CD4-positive, alpha-beta T cell (primary cell): ENCODE measurements around the gene SSPN. TPM values are rescaled to one million over a fixed set of nuclear protein-coding genes. Genes with fewer than 3 reads are reported as not detected.

ENCODE experiments used
- ATAC-seq: fragments of 200-7000 bp; cut with Tn5 transposase; one replicate; pipeline ENCODE4 v1.10.0; 2022; ENCODE audit warnings: mild to moderate bottlenecking; ENCODE audit not compliant: poor library complexity
- CTCF ChIA-PET: fragments of 350-600 bp; sonication (Branson Sonifier 250); formaldehyde crosslinking; loops from one replicate; lab custom pipeline; 2021; ENCODE audit warnings: antibody characterized with exemption, inconsistent platforms; lab: Charles Lee
- POLR2A ChIA-PET: fragments of 350-600 bp; sonication (Branson Sonifier 250); formaldehyde crosslinking; loops from one replicate; lab custom pipeline; 2021; ENCODE audit warnings: antibody characterized with exemption, inconsistent platforms; lab: Charles Lee
- DNase-seq, 14 experiments: peaks; one replicate each; pipeline ENCODE4 v3.0.0-alpha.2; 2013 to 2020; ENCODE audit warnings: mixed read lengths in 2 of 14
- H3K27ac ChIP-seq, 2 donors: one replicate each; pipeline versions ENCODE4 v1.5.1 to v1.7.0; 2013; ENCODE audit warnings: low read length in 2 of 2, low read depth in 1 of 2, mild to moderate bottlenecking in 1 of 2
- H3K27me3 ChIP-seq, 2 experiments: 1 replicate in 1 of 2; 2 replicates in 1 of 2; pipeline versions ENCODE4 v1.6.1 to v1.7.0; 2013; ENCODE audit warnings: low read length in 2 of 2, control low read depth in 1 of 2, mild to moderate bottlenecking in 1 of 2, moderate library complexity in 1 of 2; ENCODE audit not compliant: insufficient read depth in 2 of 2, control insufficient read depth in 1 of 2
- H3K36me3 ChIP-seq: one replicate; pipeline ENCODE4 v1.6.1; 2013; ENCODE audit warnings: low read length, control low read depth; ENCODE audit not compliant: insufficient read depth
- H3K4me1 ChIP-seq: one replicate; pipeline ENCODE4 v1.6.1; 2013; ENCODE audit warnings: low read length, control low read depth; ENCODE audit not compliant: insufficient read depth
- H3K4me3 ChIP-seq: one replicate; pipeline ENCODE4 v1.5.1; 2013; ENCODE audit warnings: mild to moderate bottlenecking, low read length, moderate library complexity
- H3K9me3 ChIP-seq, 2 experiments: 1 replicate in 1 of 2; 2 replicates in 1 of 2; pipeline versions ENCODE4 v1.6.1 to v1.7.0; 2013; ENCODE audit warnings: low read length in 2 of 2, mild to moderate bottlenecking in 2 of 2, control low read depth in 1 of 2, moderate library complexity in 1 of 2; ENCODE audit not compliant: control insufficient read depth in 1 of 2, insufficient read depth in 1 of 2
- H3K27ac Mint-ChIP-seq: one replicate; pipeline ENCODE4 v1.8.0; 2020; ENCODE audit warnings: mixed read lengths
- H3K27me3 Mint-ChIP-seq: one replicate; pipeline ENCODE4 v1.8.0; 2021; ENCODE audit warnings: mixed read lengths
- H3K36me3 Mint-ChIP-seq: one replicate; pipeline ENCODE4 v1.8.0; 2021; ENCODE audit warnings: low read depth, mixed read lengths
- H3K4me1 Mint-ChIP-seq: one replicate; pipeline ENCODE4 v1.8.0; 2021; ENCODE audit warnings: low read depth, mixed read lengths
- H3K4me3 Mint-ChIP-seq: one replicate; pipeline ENCODE4 v1.8.0; 2020; ENCODE audit warnings: mild to moderate bottlenecking, mixed read lengths
- H3K9me3 Mint-ChIP-seq: one replicate; pipeline ENCODE4 v1.8.0; 2020; ENCODE audit warnings: mixed read lengths
- CTCF ChIP-seq: fragments of 200-600 bp; IDR thresholded peaks from one replicate; pipeline ENCODE4 v1.8.0; 2022; ENCODE audit warnings: antibody characterized with exemption, mild to moderate bottlenecking
- intact Hi-C, 2 experiments: fragments of 100-400 bp; cut with DNase I in 1 of 2; cut with micrococcal nuclease in 1 of 2; formaldehyde crosslinking; loops; one replicate each; pipeline versions ENCODE4 v1.15.1 to v1.9.0; 2023 to 2025; cut with DNase I, micrococcal nuclease
- total RNA-seq, 174 experiments: library from RNA in 2 of 174; stranded (reverse) in 2 of 174; gene quantifications; one replicate each; pipeline ENCODE4 v1.2.3 and lab custom pipeline; 2021 to 2026

The SSPN gene
- total RNA-seq, 2 experiments from 2014 or later, result not detected

- POLR2A ChIA-PET, result no interaction called here
- TF ChIP-seq CTCF, result no peak
Observed at GRCh38 chr12:26176725-26177124, 18.6 kb upstream of the SSPN start.

GRCh38 chr12:26177283-26177682 lies 18.1 kb upstream of the SSPN start:
- H3K27ac ChIP-seq, result no peak overlapping the region

More at GRCh38 chr12:26176725-26177124, 18.6 kb upstream of the SSPN start:
- Mint-ChIP-seq H3K4me1 (no peaks in the 10 kb centered on the region), H3K9me3 (no peaks in the 10 kb centered on the region), H3K4me3 (no peak overlapping the region), H3K27me3 (peaks cover 35% of the 10 kb centered on the region), H3K27ac (no peak overlapping the region), H3K36me3 (no peaks in the 10 kb centered on the region)
- Histone ChIP-seq H3K27me3 (peaks cover 0 to 10% of the 10 kb centered on the region in 2 experiments), H3K9me3 (no peaks in the 10 kb centered on the region), H3K27ac (no peak overlapping the region), H3K36me3 (no peaks in the 10 kb centered on the region), H3K4me1 (no peaks in the 10 kb centered on the region), H3K4me3 (no peak overlapping the region)
- ATAC-seq (no peak), DNase-seq (no peak)
- CTCF ChIA-PET, result no interaction called here
- intact Hi-C loops, result no loop called here

GRCh38 chr12:26179826-26180225 lies 15.5 kb upstream of the SSPN start:
- Histone ChIP-seq H3K27ac (no peak overlapping the region), H3K9me3 (no peaks in the 10 kb centered on the region), H3K27me3 (peaks cover 0 to 10% of the 10 kb centered on the region in 2 experiments), H3K4me3 (no peak overlapping the region), H3K4me1 (no peaks in the 10 kb centered on the region), H3K36me3 (no peaks in the 10 kb centered on the region)
- Mint-ChIP-seq H3K4me1 (no peaks in the 10 kb centered on the region), H3K36me3 (no peaks in the 10 kb centered on the region), H3K27me3 (peaks cover 47% of the 10 kb centered on the region), H3K4me3 (no peak overlapping the region), H3K27ac (no peak overlapping the region), H3K9me3 (no peaks in the 10 kb centered on the region)
- CTCF ChIA-PET, result interaction anchor here (0.6 kb wide), 1 partner anchor 166 kb away, joined by 3 read pairs; no protein-coding TSS in a partner anchor
- ATAC-seq (no peak), DNase-seq (no peak)
- intact Hi-C loops, result no loop called here
- POLR2A ChIA-PET, result no interaction called here
- no peak for TF ChIP-seq CTCF

More at GRCh38 chr12:26177283-26177682, 18.1 kb upstream of the SSPN start:
- POLR2A ChIA-PET, result no interaction called here
- intact Hi-C loops, result no loop called here
- CTCF ChIA-PET, result no interaction called here
- ATAC-seq (no peak), DNase-seq (no peak)
- Mint-ChIP-seq H3K4me1 (no peaks in the 10 kb centered on the region), H3K27me3 (peaks cover 38% of the 10 kb centered on the region), H3K27ac (no peak overlapping the region), H3K4me3 (no peak overlapping the region), H3K36me3 (no peaks in the 10 kb centered on the region), H3K9me3 (no peaks in the 10 kb centered on the region)
- Histone ChIP-seq H3K4me3 (no peak overlapping the region), H3K4me1 (no peaks in the 10 kb centered on the region), H3K9me3 (no peaks in the 10 kb centered on the region), H3K27me3 (peaks cover 0 to 10% of the 10 kb centered on the region in 2 experiments), H3K36me3 (no peaks in the 10 kb centered on the region)
- no peak for TF ChIP-seq CTCF
